GM12878 (cell line): ENCODE data around the gene PRKCE. TPM values are rescaled to one million over a fixed set of nuclear protein-coding genes. Genes with fewer than 3 reads are reported as not detected.

Source experiments
- FOXK2 ChIP-seq: fragments of 450-650 bp; IDR thresholded peaks from 2 replicates; pipeline ENCODE4 v1.6.1; 2017; ENCODE audit warnings: mild to moderate bottlenecking, moderate library complexity
- MXI1 ChIP-seq: fragments of 150-350 bp; IDR thresholded peaks from 2 replicates; pipeline ENCODE4 v1.6.1; 2011; ENCODE audit warnings: low read depth, mild to moderate bottlenecking, inconsistent platforms, low read length, improper control_type of control experiment
- polyA plus RNA-seq, 11 experiments: library from polyadenylated mRNA; depleted of rRNA in 4 of 11; unstranded in 6 of 11; stranded (reverse) in 5 of 11; fragments of >200 nt; fragmentation: Nextera tagmentation in 4 of 11; fragmentation: Illumina TruSeq in 1 of 11; extraction: Ambion mirVana in 4 of 11; extraction: Trizol in 1 of 11; gene quantifications; 1 replicate in 1 of 11; 2 replicates in 10 of 11; pipeline versions ENCODE4 v1.2.1 to v1.2.3, GENCODE V29; 2011 to 2016; ENCODE audit warnings: inconsistent platforms in 2 of 11, missing spikeins in 2 of 11, low read depth in 1 of 11
- total RNA-seq, 4 experiments: library from RNA; depleted of rRNA in 3 of 4; stranded (reverse); fragments of >200 nt in 3 of 4; fragmentation: Illumina TruSeq in 1 of 4; extraction: Trizol in 1 of 4; gene quantifications; 2 replicates each; pipeline versions ENCODE4 v1.2.1 to v1.2.3, GENCODE V29; 2013 to 2021
- TF ChIP-seq, protein P1 (sequence below): fragments of 450-650 bp; IDR thresholded peaks from 2 replicates; pipeline ENCODE4 v1.6.1; 2018; ENCODE audit warnings: borderline replicate concordance, mild to moderate bottlenecking; ENCODE audit not compliant: partially characterized antibody
- TF ChIP-seq, protein P2 (sequence below): fragments of 450-650 bp; IDR thresholded peaks from 2 replicates; pipeline ENCODE4 v1.6.1; 2017; ENCODE audit warnings: antibody characterized with exemption, mild to moderate bottlenecking, moderate library complexity
- TF ChIP-seq, protein P3 (sequence below): fragments of 450-650 bp; IDR thresholded peaks from 2 replicates; pipeline ENCODE4 v1.6.1; 2018; ENCODE audit warnings: mild to moderate bottlenecking, low read depth, moderate library complexity; ENCODE audit not compliant: partially characterized antibody

The PRKCE gene
- total and polyA plus RNA-seq, 10 of the 15 experiments (the other 5 are each of a cell fraction or from before 2014, with no cell fraction given): 2.6 to 28.2 (median 11.3) TPM

DNA sequence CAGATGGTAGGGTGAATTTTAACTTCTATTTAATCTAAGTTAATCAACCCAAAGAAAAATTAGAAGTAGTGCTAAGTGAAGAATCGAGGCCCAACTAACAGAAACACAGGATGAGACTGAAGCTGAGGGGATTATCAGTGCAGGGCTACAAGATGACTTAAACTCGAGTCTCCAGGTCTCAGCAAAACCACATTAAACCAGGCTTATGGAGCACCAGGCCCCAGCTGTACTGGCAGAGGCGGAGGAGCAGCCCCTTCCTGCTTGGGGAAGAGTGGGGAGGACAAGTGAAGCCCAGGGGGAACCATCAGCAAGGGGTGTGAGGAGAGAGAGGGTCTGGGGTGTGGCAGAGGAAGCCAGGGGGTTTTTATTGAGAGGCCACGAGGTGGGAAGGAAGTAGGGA is 509.8 kb downstream of the PRKCE start (continued):
- TF ChIP-seq, protein P1, sequence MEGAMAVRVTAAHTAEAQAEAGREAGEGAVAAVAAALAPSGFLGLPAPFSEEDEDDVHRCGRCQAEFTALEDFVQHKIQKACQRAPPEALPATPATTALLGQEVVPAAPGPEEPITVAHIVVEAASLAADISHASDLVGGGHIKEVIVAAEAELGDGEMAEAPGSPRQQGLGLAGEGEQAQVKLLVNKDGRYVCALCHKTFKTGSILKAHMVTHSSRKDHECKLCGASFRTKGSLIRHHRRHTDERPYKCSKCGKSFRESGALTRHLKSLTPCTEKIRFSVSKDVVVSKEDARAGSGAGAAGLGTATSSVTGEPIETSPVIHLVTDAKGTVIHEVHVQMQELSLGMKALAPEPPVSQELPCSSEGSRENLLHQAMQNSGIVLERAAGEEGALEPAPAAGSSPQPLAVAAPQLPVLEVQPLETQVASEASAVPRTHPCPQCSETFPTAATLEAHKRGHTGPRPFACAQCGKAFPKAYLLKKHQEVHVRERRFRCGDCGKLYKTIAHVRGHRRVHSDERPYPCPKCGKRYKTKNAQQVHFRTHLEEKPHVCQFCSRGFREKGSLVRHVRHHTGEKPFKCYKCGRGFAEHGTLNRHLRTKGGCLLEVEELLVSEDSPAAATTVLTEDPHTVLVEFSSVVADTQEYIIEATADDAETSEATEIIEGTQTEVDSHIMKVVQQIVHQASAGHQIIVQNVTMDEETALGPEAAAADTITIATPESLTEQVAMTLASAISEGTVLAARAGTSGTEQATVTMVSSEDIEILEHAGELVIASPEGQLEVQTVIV: no peak
- TF ChIP-seq, protein P2, sequence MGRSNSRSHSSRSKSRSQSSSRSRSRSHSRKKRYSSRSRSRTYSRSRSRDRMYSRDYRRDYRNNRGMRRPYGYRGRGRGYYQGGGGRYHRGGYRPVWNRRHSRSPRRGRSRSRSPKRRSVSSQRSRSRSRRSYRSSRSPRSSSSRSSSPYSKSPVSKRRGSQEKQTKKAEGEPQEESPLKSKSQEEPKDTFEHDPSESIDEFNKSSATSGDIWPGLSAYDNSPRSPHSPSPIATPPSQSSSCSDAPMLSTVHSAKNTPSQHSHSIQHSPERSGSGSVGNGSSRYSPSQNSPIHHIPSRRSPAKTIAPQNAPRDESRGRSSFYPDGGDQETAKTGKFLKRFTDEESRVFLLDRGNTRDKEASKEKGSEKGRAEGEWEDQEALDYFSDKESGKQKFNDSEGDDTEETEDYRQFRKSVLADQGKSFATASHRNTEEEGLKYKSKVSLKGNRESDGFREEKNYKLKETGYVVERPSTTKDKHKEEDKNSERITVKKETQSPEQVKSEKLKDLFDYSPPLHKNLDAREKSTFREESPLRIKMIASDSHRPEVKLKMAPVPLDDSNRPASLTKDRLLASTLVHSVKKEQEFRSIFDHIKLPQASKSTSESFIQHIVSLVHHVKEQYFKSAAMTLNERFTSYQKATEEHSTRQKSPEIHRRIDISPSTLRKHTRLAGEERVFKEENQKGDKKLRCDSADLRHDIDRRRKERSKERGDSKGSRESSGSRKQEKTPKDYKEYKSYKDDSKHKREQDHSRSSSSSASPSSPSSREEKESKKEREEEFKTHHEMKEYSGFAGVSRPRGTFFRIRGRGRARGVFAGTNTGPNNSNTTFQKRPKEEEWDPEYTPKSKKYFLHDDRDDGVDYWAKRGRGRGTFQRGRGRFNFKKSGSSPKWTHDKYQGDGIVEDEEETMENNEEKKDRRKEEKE: no peak
- TF ChIP-seq MXI1 (no peak), FOXK2 (no peak)
- TF ChIP-seq, protein P3, sequence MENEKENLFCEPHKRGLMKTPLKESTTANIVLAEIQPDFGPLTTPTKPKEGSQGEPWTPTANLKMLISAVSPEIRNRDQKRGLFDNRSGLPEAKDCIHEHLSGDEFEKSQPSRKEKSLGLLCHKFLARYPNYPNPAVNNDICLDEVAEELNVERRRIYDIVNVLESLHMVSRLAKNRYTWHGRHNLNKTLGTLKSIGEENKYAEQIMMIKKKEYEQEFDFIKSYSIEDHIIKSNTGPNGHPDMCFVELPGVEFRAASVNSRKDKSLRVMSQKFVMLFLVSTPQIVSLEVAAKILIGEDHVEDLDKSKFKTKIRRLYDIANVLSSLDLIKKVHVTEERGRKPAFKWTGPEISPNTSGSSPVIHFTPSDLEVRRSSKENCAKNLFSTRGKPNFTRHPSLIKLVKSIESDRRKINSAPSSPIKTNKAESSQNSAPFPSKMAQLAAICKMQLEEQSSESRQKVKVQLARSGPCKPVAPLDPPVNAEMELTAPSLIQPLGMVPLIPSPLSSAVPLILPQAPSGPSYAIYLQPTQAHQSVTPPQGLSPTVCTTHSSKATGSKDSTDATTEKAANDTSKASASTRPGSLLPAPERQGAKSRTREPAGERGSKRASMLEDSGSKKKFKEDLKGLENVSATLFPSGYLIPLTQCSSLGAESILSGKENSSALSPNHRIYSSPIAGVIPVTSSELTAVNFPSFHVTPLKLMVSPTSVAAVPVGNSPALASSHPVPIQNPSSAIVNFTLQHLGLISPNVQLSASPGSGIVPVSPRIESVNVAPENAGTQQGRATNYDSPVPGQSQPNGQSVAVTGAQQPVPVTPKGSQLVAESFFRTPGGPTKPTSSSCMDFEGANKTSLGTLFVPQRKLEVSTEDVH: no peak
